ENCODE data around the gene COL4A3.

COL4A3 gene

DNA sequence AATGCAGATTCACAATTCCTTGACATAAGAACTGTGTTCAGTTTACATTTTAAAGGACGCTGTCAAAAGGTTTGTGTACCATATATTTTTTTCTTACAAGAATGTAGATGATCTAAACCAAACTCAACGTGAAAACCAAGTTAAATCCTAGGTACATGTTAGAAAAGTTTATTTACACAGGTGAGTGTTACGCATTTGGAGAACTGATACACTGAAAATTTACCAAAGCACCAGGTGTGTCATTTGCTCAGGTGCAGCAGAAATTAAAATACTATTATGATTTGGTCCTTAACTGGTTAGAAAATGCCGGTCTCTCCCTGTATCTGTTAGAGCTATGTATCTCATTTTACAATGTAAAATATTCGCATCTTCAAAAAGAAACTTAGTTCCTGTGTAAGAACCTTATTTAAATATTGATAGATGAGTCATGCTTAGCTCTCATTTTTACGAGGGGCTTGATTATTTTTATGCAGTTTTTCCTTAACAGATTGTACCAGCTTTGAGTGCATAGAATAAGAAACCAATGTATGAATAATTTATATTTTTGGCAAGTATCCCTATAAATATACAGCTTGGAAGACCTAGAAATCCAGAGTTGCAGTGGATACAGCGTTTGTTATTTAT lies 185.7 kb downstream of the COL4A3 start:
- no peak for DNase-seq

GRCh38 chr2:227351639-227352038 lies 187.2 kb downstream of the COL4A3 start:
- DNase-seq, result no peak

GRCh38 chr2:227360351-227360750 lies 195.9 kb downstream of the COL4A3 start:
- DNase-seq, result no peak

DNA sequence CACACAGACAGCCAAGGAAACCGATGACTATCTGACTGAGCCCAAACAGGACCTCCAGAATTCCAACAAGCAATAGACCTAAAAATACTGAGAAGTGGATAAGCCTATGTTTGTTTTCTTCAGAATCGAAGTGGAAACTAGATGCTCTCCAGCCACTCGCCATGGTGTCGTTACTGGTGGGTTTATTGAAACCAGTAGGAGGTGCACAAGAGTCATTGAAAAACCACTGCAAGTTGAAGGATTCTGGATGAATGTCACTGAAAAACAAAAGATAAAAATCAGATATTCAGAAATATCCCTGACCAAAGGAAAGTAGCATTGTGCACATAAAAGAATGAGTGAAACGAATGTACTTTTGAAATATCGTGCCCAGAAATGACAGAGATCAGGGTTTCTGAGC lies 199.3 kb downstream of the COL4A3 start:
- DNase-seq, result no peak

Data from activated effector memory CD4-positive, alpha-beta T cell treated with Interleukin-2 at 50 U/mL for 16 hours (primary cell).